WERI-Rb-1 (cell line): Measurements from ENCODE around the gene MYOM1.

Experiments
- DNase-seq: peaks from one replicate; pipeline ENCODE4 v3.0.0-alpha.2; 2020
- H3K27ac ChIP-seq: fragments of 250-450 bp; sonication (Bioruptor Pico); 2 replicates; pipeline ENCODE4 v1.5.1; 2020; ENCODE audit warnings: mild to moderate bottlenecking, moderate library complexity
- H3K27me3 ChIP-seq: fragments of 250-450 bp; sonication (Bioruptor Pico); 2 replicates; pipeline ENCODE4 v1.5.1; 2021; ENCODE audit warnings: mild to moderate bottlenecking, low read depth, moderate library complexity; ENCODE audit not compliant: insufficient read depth, severe bottlenecking
- H3K36me3 ChIP-seq: fragments of 250-450 bp; sonication (Bioruptor Pico); 2 replicates; pipeline ENCODE4 v1.5.1; 2020; ENCODE audit warnings: mild to moderate bottlenecking, moderate library complexity
- H3K4me3 ChIP-seq: 2 replicates; pipeline ENCODE4 v1.5.1; 2011; ENCODE audit warnings: low read depth, mild to moderate bottlenecking, control low read depth, low read length
- H3K9me3 ChIP-seq: fragments of 250-450 bp; sonication (Bioruptor Pico); 2 replicates; pipeline ENCODE4 v1.5.1; 2021; ENCODE audit warnings: mild to moderate bottlenecking, moderate library complexity; ENCODE audit not compliant: severe bottlenecking
- TF ChIP-seq, protein P1 (sequence below): IDR thresholded peaks from 2 replicates; pipeline ENCODE4 v1.5.1; 2011; ENCODE audit warnings: low read depth, mild to moderate bottlenecking, control low read depth, inconsistent platforms, low read length

The MYOM1 gene

GRCh38 chr18:3214855-3215637 is 4.7 kb downstream of the MYOM1 start:
- no peaks in the 10 kb centered on the region for H3K27me3 ChIP-seq
- TF ChIP-seq, protein P1, sequence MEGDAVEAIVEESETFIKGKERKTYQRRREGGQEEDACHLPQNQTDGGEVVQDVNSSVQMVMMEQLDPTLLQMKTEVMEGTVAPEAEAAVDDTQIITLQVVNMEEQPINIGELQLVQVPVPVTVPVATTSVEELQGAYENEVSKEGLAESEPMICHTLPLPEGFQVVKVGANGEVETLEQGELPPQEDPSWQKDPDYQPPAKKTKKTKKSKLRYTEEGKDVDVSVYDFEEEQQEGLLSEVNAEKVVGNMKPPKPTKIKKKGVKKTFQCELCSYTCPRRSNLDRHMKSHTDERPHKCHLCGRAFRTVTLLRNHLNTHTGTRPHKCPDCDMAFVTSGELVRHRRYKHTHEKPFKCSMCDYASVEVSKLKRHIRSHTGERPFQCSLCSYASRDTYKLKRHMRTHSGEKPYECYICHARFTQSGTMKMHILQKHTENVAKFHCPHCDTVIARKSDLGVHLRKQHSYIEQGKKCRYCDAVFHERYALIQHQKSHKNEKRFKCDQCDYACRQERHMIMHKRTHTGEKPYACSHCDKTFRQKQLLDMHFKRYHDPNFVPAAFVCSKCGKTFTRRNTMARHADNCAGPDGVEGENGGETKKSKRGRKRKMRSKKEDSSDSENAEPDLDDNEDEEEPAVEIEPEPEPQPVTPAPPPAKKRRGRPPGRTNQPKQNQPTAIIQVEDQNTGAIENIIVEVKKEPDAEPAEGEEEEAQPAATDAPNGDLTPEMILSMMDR: no peak
- no peaks in the 10 kb centered on the region; the same call in 1 of the 2 replicates for H3K36me3 ChIP-seq
- DNase-seq: no peak
- H3K9me3 ChIP-seq: no peaks in the 10 kb centered on the region
- no peak overlapping the region for H3K27ac ChIP-seq
- no peak overlapping the region for H3K4me3 ChIP-seq

GRCh38 chr18:3213300-3214059 is 6.3 kb downstream of the MYOM1 start:
- no peak for DNase-seq
- Histone ChIP-seq H3K27me3 (no peaks in the 10 kb centered on the region), H3K27ac (no peak overlapping the region), H3K9me3 (no peaks in the 10 kb centered on the region), H3K4me3 (no peak overlapping the region), H3K36me3 (no peaks in the 10 kb centered on the region; the same call in 1 of the 2 replicates)
- TF ChIP-seq, protein P1: no peak

- no peaks in the 10 kb centered on the region for H3K27me3 ChIP-seq
- no peaks in the 10 kb centered on the region; the same call in 1 of the 2 replicates for H3K36me3 ChIP-seq
- H3K4me3 ChIP-seq: no peak overlapping the region
- DNase-seq: no peak
- TF ChIP-seq, protein P1: no peak
- no peaks in the 10 kb centered on the region for H3K9me3 ChIP-seq
- no peak overlapping the region for H3K27ac ChIP-seq
These were observed 7.1 kb downstream of the MYOM1 start for GRCh38 chr18:3212657-3213056.

DNA sequence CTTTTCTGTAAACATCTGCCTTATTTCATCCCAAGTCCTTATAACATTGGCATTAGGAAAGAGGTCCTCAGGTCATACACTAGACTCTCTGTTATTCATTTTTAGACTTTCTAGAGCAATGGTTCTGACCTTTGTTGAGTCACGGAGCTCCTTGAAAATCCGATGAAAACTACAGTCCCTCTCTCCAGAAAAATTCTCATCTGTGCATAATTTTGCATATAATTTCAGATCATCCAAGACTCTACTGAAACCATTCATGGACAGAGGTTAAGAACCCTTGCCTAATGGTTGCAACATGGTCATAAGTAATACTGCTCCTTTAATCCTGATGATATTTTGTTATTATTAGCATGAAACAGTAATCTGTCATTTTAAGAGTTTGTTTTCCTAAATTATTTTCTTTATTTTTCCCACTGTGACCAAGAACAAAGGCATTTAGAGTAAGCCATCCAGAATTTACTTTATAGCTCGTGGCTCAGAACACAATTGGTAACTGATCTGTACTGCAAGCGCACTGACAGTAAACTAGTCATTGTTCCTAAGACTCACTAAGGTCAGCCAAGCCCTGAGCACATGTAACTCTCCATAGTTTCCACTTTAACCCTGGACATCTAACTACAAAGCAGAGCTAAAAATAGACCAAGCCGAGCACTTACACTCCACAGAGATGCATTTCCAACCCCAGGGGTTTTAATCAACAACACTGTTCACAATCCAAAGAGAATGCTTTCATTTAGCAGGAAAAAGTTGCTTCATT is 8.4 kb downstream of the MYOM1 start:
- Histone ChIP-seq H3K27ac (no peak overlapping the region), H3K9me3 (no peaks in the 10 kb centered on the region), H3K4me3 (no peak overlapping the region), H3K36me3 (no peaks in the 10 kb centered on the region; the same call in 1 of the 2 replicates), H3K27me3 (no peaks in the 10 kb centered on the region)
- TF ChIP-seq, protein P1: no peak
- DNase-seq: no peak

DNA sequence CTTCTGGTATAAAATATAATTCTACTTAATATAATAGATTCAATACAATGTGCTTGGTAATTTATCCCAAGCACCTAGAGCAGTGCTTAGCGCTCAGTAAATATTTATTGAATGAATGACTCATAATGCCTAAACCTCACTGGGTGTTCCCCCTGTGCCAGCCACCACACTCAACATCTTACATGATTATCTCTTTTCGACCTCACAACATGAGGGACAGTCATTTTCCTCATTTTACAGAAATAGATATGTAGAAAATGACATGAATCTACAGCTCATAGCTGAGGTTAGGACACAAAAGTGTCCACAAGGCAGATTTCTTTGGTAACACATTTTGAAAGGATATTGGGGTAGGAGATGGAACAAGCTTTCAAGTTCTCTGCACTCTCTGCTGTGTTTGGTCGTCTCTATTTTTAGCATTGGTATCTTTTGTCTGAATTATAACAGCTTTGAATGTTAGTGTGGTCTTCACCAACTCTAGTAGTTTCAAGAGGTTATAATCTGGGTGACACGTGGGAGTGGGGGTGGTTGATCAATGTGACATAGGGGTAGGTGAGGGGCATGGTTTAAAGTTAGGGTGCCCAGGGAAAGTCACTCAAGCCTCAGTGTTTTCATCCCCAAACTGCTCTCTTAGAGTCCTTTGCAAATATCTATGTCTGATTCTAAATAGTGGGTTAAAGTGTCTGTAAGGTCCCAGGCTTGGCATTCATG is 9.8 kb downstream of the MYOM1 start:
- TF ChIP-seq, protein P1: no peak
- H3K27me3 ChIP-seq: no peaks in the 10 kb centered on the region
- DNase-seq: no peak

More for the DNA sequence above, 9.8 kb downstream of the MYOM1 start:
- no peaks in the 10 kb centered on the region; the same call in 1 of the 2 replicates for H3K36me3 ChIP-seq
- peaks cover 3% of the 10 kb centered on the region for H3K9me3 ChIP-seq
- no peak overlapping the region for H3K27ac ChIP-seq
- no peak overlapping the region for H3K4me3 ChIP-seq
